Ectodermal cell (in vitro differentiated cells): ENCODE data around the gene ZSWIM4.

Experiments used
- H3K27ac ChIP-seq: 2 replicates; pipeline ENCODE4 v1.7.0; 2013; ENCODE audit warnings: mild to moderate bottlenecking, low read depth, low read length; ENCODE audit not compliant: insufficient read depth, poor library complexity, severe bottlenecking
- H3K27me3 ChIP-seq: 2 replicates; pipeline ENCODE4 v1.7.0; 2013; ENCODE audit warnings: mild to moderate bottlenecking, low read length; ENCODE audit not compliant: insufficient read depth, control insufficient read depth, poor library complexity, severe bottlenecking
- H3K36me3 ChIP-seq: one replicate; pipeline ENCODE4 v1.7.0; 2013; ENCODE audit warnings: low read length; ENCODE audit not compliant: control insufficient read depth, insufficient read depth
- H3K4me1 ChIP-seq: one replicate; pipeline ENCODE4 v1.7.0; 2013; ENCODE audit warnings: low read length; ENCODE audit not compliant: control insufficient read depth, insufficient read depth
- H3K4me3 ChIP-seq: 2 replicates; pipeline ENCODE4 v1.7.0; 2013; ENCODE audit warnings: low read depth, low read length, control low read depth; ENCODE audit not compliant: insufficient read depth
- H3K9me3 ChIP-seq: 2 replicates; pipeline ENCODE4 v1.7.0; 2013; ENCODE audit warnings: mild to moderate bottlenecking, low read length, moderate library complexity; ENCODE audit not compliant: control insufficient read depth
- WGBS, 2 experiments: methylation state at CpG; one replicate each; pipeline ENCODE4 v1.1.7; 2013; ENCODE audit warnings: missing lambda C conversion rate in 2 of 2; 5-methylcytosine and 5-hydroxymethylcytosine counted together

ZSWIM4 gene

DNA sequence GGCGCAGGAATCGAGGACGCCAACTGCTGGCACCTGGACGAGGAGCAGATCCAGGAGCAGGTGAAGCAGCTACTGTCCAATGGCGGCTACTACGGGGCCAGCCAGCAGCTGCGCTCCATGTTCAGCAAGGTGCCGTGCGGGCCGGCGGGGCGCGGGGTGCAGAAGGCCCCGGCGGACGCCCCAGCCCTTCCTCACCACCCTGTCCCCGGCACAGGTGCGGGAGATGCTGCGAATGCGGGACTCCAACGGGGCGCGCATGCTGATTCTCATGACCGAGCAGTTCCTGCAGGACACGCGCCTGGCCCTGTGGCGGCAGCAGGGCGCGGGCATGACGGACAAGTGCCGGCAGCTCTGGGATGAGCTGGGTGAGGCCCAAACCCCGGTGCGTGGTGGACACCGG is 13.6 kb downstream of the ZSWIM4 start:
- 95 to 97% methylated on average over 34 of the region's 34 CpGs for WGBS, 2 experiments
- no peaks in the 10 kb centered on the region for H3K27me3 ChIP-seq
- H3K4me3 ChIP-seq = no peak overlapping the region
- no peak overlapping the region for H3K27ac ChIP-seq
- no peaks in the 10 kb centered on the region for H3K9me3 ChIP-seq
- peaks cover 18% of the 10 kb centered on the region for H3K36me3 ChIP-seq
- no peaks in the 10 kb centered on the region for H3K4me1 ChIP-seq

DNA sequence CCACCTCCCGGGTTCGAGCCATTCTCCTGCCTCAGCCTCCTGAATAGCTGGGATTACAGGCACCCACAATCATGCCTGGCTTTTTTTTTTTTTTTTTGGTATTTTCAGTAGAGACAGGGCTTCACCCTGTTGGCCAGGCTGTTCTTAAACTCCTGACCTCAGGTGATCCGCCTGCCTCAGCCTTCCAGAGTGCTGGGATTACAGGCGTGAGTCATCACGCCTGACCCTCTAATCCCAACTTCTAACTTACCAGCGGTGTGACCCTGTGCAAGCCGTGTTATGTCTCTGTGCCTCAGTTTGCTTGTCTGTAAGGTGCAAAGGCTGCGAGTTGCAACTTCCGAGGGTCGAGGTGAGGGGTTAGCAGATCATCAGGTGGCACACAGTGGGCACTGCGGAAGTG is 17.3 kb downstream of the ZSWIM4 start:
- peaks cover 18% of the 10 kb centered on the region for H3K36me3 ChIP-seq
- H3K9me3 ChIP-seq = no peaks in the 10 kb centered on the region
- no peak overlapping the region for H3K27ac ChIP-seq
- 96% methylated on average over 11 of the region's 11 CpGs for WGBS, 2 experiments
- no peaks in the 10 kb centered on the region for H3K27me3 ChIP-seq
- no peak overlapping the region for H3K4me3 ChIP-seq
- no peaks in the 10 kb centered on the region for H3K4me1 ChIP-seq

DNA sequence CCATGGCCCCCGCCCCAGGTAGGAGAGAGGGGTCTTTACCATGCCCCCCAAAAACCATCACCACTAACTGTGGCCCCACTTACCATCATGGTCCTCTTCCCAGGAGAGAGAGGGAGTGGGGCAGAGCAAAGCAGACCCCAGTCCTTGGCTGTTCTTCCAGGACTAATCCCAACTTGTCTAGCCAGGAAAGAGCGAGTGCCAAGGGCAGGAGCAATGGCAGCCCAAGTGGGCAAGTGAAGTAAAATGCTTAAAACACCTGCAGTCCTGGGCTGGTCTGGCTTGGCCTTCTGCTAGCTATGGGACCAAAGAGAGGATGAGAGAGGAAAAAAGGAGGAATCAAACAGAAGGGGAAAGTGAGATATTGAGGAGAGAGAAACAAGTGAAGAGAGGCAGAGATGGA is 17.9 kb downstream of the ZSWIM4 start:
- Histone ChIP-seq H3K27ac (no peak overlapping the region), H3K9me3 (no peaks in the 10 kb centered on the region), H3K4me1 (no peaks in the 10 kb centered on the region), H3K4me3 (no peak overlapping the region), H3K36me3 (peaks cover 18% of the 10 kb centered on the region), H3K27me3 (no peaks in the 10 kb centered on the region)
- WGBS, 2 experiments = 92 to 99% methylated on average over 2 of the region's 2 CpGs

DNA sequence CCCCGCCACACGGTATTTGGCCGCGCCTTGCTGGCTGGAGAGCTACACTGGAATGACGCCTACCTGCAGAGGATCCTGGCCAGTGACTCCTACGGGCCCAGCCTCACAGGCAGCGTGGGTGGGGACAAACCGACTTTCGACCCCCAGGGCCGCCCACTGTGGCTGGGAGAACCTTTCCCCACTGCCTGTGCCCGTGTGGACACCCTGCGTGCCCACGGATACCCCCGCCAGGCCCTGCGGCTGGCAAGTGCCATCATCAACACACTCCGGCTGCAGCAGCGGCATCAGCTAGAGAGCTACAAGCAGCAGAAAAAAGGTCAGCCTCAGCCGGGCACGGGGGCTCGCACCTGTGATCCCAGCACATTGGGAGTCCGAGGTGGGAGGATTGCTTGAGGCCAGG is 19.3 kb downstream of the ZSWIM4 start:
- H3K4me1 ChIP-seq = no peaks in the 10 kb centered on the region
- 96% methylated on average over 21 of the region's 21 CpGs for WGBS, 2 experiments
- no peak overlapping the region for H3K4me3 ChIP-seq
- no peaks in the 10 kb centered on the region for H3K9me3 ChIP-seq
- H3K36me3 ChIP-seq = peaks cover 9% of the 10 kb centered on the region
- no peaks in the 10 kb centered on the region for H3K27me3 ChIP-seq
- no peak overlapping the region for H3K27ac ChIP-seq

DNA sequence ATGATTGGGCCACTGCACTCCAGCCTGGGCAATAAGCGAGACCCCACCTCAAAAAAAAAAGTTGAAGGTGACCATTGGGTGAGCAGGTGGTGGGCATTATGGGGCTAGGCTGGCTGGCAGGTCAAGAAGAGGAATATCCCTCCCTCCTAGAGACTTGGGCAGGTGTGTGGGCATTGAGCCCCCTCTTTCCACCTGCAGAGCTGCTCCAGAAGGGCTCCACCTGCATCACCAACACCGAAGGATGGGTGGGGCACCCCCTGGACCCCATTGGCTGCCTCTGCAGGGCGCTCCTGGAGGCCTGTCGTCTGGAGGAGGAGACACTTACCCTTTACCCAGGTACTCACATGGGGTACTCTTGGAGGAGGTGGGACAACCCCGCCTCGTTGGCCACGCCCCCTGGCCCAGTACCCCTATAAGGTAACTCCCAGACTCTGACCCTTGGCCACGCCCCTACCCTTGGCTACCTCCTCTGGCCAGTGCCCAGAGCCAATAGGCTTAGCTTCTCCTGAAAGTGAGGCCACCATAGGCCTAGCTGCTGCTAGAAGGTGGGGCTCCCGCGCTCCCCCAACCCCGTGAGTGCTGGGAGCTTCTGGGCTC is 21.9 kb downstream of the ZSWIM4 start:
- Histone ChIP-seq H3K4me3 (peak overlapping the region; percentile 18), H3K27ac (no peak overlapping the region), H3K27me3 (no peaks in the 10 kb centered on the region), H3K36me3 (no peaks in the 10 kb centered on the region), H3K4me1 (no peaks in the 10 kb centered on the region), H3K9me3 (no peaks in the 10 kb centered on the region)
- 60 to 70% methylated on average over 11 of the region's 11 CpGs for WGBS, 2 experiments

DNA sequence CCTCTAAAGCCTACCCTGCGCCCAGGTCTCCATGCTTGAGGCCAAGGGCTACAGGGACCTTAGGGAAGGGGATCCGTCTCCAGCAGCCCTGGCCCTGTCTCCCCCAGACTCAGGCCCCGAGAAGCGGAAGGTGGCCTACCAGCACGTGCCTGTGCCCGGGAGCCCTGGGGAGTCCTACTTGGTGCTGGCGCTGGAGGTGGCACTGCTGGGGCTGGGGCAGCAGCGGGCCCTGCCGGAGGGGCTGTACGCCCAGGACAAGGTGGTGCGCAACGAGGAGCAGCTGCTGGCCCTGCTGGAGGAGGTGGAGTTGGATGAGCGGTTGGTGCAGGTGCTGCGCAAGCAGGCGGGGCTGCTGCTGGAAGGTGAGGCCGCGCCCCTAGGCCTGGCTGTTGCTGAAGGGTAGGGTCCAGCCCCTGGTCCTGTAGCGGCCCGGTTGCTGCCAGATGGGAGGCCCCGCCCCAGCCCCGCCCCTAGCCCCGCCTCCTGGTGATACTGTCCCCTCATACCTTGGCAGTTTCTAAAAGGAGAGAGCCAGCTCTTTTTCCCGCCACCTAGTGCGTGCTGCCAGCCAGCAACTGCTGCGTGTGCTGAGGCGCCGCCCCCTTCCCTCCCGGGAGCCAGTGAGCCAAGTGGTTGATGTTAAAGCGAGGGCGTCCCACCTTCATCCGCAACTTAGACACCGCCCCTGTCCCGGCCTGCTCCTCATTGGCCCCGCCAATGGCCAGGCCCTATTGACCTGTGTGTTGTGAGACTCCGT is 22.6 kb downstream of the ZSWIM4 start:
- Histone ChIP-seq H3K27ac (no peak overlapping the region), H3K9me3 (no peaks in the 10 kb centered on the region), H3K27me3 (no peaks in the 10 kb centered on the region), H3K4me1 (no peaks in the 10 kb centered on the region), H3K36me3 (no peaks in the 10 kb centered on the region), H3K4me3 (peak overlapping the region; percentile 18)
- 32 to 46% methylated on average over 35 of the region's 35 CpGs for WGBS, 2 experiments

DNA sequence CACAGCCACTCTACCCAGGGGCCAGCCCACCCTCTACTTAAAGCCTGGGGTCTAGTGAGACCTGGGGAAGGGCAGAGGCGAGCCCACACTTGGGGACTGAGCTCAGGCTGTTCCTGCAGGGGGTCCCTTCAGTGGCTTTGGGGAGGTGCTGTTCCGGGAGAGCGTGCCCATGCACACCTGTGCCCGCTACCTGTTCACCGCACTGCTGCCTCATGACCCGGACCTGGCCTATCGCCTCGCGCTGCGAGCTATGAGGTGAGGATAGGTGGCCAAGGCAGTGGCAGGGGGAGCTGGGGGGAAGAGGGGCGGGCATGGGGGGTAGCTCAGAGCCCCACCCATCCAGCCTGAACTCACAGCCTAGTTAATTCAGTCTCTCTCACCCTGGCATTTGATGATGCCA is 24.0 kb downstream of the ZSWIM4 start:
- Histone ChIP-seq H3K36me3 (no peaks in the 10 kb centered on the region), H3K4me3 (no peak overlapping the region), H3K9me3 (no peaks in the 10 kb centered on the region), H3K27ac (no peak overlapping the region), H3K27me3 (no peaks in the 10 kb centered on the region), H3K4me1 (no peaks in the 10 kb centered on the region)
- 95 to 98% methylated on average over 10 to 11 of the region's 11 CpGs for WGBS, 2 experiments

DNA sequence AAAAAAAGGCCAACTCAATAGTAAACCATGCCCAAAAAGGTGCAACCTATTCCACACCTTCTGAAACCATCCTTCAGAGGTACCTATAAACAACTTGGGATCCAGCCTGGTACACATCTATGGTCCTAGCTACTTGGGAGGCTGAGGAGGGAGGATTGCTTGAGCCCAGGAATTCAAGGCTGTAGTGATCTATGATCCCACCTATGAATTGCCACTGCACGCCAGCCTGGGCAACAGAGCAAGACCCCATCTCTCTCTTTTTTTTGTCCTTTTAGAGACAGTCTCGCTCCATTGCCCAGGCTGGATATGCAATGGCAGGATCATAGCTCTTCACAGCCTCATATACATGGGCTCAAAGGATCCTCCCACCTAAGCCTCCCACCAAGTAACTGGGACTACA is 26.0 kb downstream of the ZSWIM4 start:
- WGBS, 2 experiments = 87 to 95% methylated on average over 2 of the region's 2 CpGs
- Histone ChIP-seq H3K4me3 (no peak overlapping the region), H3K9me3 (no peaks in the 10 kb centered on the region), H3K36me3 (no peaks in the 10 kb centered on the region), H3K27me3 (no peaks in the 10 kb centered on the region), H3K4me1 (no peaks in the 10 kb centered on the region), H3K27ac (no peak overlapping the region)

DNA sequence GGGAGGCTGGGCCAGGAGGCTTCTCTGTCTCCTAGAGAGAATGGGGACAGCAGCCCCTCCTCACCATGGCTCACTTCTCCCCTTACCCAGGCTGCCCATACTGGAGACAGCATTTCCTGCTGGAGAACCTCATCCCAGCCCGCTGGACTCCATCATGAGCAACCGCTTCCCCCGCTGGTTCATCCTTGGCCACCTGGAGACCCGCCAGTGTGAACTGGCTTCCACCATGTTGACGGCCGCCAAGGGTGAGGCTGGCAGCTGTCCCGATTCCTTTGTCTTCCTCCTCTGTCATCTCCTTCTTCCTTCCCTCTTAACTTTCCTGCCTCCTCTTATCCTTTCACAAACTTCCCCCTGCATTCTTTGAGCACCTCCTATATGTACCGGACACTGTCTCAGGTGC is 28.0 kb downstream of the ZSWIM4 start:
- no peak overlapping the region for H3K4me3 ChIP-seq
- no peaks in the 10 kb centered on the region for H3K9me3 ChIP-seq
- H3K36me3 ChIP-seq = no peaks in the 10 kb centered on the region
- no peaks in the 10 kb centered on the region for H3K27me3 ChIP-seq
- 94 to 95% methylated on average over 8 of the region's 8 CpGs for WGBS, 2 experiments
- no peaks in the 10 kb centered on the region for H3K4me1 ChIP-seq
- no peak overlapping the region for H3K27ac ChIP-seq

DNA sequence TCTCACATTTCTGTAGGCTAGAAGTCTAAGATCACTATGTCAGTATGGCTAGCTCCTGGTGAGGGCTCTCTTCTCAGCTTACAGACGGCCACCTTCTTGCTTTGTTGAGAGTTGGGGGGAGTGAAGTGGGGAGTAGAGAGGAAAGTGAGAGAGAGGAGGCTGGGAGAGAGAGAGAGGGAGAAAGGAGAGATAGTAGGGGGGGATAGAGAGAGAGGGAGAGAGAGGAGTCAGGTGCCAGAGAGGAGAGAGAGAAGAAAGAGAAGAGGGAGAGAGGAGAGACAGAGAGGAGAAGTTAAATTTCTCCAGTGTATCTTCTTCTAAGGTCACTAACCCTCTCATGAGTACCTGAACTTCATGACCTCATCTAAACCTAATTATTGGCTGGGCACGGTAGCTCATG is 28.7 kb downstream of the ZSWIM4 start:
- no peaks in the 10 kb centered on the region for H3K4me1 ChIP-seq
- no peak overlapping the region for H3K4me3 ChIP-seq
- no peaks in the 10 kb centered on the region for H3K36me3 ChIP-seq
- no peaks in the 10 kb centered on the region for H3K9me3 ChIP-seq
- WGBS, 2 experiments = 87 to 88% methylated on average over 2 of the region's 2 CpGs
- H3K27ac ChIP-seq = no peak overlapping the region
- no peaks in the 10 kb centered on the region for H3K27me3 ChIP-seq
